NCI-H1048 (cell line): ENCODE data around the gene MAGEA12.
"Not testable (repeated sequence)": the region's sequence is repeated elsewhere in the genome, so short reads cannot be mapped to it uniquely, and the experiment has no call there.

Source experiments
- DNase-seq: peaks from one replicate; lab custom pipeline; 2025; lab: John Stamatoyannopoulos, UW

MAGEA12 gene, protein sequence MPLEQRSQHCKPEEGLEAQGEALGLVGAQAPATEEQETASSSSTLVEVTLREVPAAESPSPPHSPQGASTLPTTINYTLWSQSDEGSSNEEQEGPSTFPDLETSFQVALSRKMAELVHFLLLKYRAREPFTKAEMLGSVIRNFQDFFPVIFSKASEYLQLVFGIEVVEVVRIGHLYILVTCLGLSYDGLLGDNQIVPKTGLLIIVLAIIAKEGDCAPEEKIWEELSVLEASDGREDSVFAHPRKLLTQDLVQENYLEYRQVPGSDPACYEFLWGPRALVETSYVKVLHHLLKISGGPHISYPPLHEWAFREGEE

DNA sequence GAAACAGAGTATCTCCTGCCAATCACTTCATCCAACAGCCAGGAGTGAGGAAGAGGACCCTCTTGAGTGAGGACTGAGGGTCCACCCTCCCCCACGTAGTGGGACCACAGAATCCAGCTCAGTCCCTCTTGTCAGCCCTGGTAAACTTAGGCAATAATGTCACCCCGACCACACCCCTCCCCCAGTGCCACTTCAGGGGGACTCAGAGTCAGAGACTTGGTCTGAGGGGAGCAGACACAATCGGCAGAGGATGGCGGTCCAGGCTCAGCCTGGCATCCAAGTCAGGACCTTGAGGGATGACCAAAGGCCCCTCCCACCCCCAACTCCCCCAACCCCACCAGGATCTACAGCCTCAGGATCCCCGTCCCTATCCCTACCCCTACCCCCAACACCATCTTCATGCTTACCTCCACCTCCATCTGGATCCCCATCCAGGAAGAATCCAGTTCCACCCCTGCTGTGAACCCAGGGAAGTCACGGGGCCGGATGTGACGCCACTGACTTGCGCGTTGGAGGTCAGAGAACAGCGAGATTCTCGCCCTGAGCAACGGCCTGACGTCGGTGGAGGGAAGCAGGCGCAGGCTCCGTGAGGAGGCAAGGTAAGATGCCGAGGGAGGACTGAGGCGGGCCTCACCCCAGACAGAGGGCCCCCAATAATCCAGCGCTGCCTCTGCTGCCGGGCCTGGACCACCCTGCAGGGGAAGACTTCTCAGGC, at the start of gene MAGEA12, which contains the start of gene CSAG1:
TSS of gene MAGEA12 (plus strand) at position 497 of the 715 bp plus-strand sequence. CDS start 2,405 bp downstream, outside the sequence.
TSS of gene CSAG1 (minus strand) at position 461 of the 715 bp plus-strand sequence. CDS start 1,261 bp downstream, outside the sequence.
- no peak for DNase-seq

DNA sequence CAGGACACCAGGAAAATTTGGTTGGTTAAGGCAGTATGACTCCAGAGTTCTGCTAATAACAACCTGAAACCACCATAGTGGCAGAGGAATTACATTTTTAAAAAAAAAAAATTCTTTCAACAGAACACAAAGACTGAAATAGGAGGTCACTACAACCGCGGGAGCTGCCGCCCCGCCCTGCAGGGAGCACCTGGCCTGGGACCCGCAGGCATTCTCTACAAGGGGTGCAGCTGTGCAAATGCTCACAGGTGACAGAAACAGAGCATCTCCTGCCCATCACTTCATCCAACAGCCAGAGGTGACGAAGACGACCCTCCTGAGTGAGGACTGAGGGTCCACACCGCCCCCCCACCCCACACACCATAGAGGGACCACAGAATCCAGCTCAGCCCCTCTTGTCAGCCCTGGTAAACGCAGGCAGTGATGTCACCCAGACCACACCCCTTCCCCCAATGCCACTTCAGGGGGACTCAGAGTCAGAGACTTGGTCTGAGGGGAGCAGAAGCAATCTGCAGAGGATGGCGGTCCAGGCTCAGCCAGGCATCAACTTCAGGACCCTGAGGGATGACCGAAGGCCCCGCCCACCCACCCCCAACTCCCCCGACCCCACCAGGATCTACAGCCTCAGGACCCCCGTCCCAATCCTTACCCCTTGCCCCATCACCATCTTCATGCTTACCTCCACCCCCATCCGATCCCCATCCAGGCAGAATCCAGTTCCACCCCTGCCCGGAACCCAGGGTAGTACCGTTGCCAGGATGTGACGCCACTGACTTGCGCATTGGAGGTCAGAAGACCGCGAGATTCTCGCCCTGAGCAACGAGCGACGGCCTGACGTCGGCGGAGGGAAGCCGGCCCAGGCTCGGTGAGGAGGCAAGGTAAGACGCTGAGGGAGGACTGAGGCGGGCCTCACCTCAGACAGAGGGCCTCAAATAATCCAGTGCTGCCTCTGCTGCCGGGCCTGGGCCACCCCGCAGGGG, 35.3 kb upstream of the MAGEA12 start, which contains the start of gene MAGEA3:
TSS of gene MAGEA3 (plus strand) at position 843 of the 980 bp plus-strand sequence. CDS start 2,039 bp downstream, outside the sequence.
- DNase-seq: not testable (repeated sequence)

DNA sequence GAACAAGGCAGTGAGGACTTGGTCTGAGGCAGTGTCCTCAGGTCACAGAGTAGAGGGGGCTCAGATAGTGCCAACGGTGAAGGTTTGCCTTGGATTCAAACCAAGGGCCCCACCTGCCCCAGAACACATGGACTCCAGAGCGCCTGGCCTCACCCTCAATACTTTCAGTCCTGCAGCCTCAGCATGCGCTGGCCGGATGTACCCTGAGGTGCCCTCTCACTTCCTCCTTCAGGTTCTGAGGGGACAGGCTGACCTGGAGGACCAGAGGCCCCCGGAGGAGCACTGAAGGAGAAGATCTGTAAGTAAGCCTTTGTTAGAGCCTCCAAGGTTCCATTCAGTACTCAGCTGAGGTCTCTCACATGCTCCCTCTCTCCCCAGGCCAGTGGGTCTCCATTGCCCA, 33.2 kb upstream of the MAGEA12 start:
- not testable (repeated sequence) for DNase-seq

DNA sequence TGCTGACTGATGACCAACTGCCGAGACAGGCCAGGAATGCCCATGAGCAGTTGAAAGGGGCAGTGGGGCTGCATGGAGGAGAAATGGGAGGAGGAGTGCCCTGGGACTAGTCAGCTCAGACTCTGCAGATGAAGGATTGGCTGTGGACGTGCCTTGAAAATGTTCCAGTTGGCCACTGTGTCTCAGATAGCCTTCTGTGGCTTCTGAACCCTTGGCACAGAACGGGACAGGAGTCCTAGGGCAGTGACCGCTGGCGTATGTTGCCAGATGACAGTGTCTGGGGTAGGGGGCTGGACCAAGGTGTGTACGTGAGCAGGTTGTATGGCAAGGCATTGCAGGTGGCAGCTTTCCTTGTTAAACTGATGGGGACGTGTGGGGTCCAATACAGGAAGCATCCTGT, 27.1 kb upstream of the MAGEA12 start:
- not testable (repeated sequence) for DNase-seq

DNA sequence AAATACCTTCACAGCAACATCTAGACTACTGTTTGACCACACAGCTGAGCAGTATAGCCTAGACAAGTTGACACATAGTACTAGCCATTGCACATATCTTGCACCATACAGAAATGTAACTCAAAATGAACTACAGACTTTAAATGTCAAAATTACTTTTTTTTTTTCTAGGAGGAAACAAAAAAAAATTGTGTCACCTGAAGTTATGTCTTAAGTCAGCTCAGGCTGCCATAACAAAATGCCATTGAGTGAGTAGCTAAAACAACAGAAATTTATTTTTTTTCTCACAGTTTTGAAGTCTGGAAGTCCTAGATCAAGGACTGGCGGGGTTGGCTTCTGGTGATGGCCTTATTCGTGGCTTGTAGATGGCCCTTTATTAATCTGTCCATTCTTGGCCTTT, 24.4 kb upstream of the MAGEA12 start, which contains the start of gene CSAG2:
TSS of gene CSAG2 (minus strand) at position 101 of the 400 bp plus-strand sequence. CDS start 161 bp downstream, outside the sequence.
- DNase-seq: not testable (repeated sequence)

DNA sequence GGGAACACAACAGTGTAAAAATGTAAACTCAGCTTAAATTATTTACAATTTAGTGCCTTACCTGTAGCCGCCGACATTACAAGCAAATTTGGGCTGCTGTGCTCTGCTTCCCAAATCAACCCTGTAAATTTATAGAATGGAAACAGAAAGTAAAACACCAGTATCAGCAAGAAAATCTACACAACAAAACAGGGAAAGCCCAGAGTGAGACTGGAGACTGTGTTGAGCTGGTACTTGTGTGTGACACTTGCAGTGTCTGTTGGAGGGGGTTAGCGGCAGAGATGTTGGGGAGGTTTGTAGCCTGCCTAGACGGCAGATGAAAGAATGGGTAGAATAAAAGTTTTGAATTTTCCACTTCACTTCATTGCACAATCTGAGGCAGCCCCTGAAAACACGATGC, 20.4 kb upstream of the MAGEA12 start:
- not testable (repeated sequence) for DNase-seq

DNA sequence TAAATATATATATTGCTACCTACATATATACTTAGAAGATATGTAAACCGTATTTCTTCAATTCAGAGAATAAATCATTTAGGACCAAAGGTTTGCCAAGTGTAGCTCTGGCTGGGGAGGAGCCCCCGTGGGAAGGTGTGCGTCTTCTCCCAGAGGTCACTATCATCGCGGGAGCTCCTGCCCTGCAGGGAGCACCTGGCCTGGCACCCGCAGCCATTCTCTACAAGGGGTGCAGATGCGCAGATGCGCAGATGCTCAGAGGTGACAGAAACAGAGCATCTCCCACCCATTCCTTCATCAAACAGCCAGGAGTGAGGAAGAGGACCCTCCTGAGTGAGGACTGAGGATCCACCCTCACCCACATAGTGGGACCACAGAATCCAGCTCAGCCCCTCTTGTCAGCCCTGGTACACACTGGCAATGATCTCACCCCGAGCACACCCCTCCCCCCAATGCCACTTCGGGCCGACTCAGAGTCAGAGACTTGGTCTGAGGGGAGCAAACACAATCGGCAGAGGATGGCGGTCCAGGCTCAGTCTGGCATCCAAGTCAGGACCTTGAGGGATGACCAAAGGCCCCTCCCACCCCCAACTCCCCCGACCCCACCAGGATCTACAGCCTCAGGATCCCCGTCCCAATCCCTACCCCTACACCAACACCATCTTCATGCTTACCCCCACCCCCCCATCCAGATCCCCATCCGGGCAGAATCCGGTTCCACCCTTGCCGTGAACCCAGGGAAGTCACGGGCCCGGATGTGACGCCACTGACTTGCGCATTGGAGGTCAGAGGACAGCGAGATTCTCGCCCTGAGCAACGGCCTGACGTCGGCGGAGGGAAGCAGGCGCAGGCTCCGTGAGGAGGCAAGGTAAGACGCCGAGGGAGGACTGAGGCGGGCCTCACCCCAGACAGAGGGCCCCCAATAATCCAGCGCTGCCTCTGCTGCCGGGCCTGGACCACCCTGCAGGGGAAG, 19.5 kb upstream of the MAGEA12 start, which contains the start of gene MAGEA2B:
TSS of gene MAGEA2B (plus strand) at position 814 of the 973 bp plus-strand sequence. CDS start 2,479 bp downstream, outside the sequence.
- DNase-seq: not testable (repeated sequence)

DNA sequence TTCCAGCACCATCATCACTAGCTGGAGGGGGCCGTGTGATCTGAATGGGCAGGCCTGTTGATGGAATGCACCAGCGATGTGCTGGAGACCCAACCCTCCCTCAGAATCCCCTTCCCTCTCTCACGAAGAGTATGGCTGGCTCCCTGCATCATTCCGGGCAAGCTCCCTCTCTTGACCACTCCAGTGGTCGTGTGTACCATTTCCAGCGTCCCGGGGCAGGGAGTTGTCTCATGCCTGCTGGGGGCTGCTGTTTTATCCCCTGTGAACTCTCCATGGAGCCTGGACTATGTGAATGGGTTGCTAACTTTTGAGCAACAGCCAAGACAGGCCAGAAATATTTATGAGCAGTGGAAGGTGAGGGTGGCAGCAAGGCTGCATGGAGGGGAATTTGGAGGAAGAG, 8.1 kb upstream of the MAGEA12 start:
- DNase-seq: no peak

DNA sequence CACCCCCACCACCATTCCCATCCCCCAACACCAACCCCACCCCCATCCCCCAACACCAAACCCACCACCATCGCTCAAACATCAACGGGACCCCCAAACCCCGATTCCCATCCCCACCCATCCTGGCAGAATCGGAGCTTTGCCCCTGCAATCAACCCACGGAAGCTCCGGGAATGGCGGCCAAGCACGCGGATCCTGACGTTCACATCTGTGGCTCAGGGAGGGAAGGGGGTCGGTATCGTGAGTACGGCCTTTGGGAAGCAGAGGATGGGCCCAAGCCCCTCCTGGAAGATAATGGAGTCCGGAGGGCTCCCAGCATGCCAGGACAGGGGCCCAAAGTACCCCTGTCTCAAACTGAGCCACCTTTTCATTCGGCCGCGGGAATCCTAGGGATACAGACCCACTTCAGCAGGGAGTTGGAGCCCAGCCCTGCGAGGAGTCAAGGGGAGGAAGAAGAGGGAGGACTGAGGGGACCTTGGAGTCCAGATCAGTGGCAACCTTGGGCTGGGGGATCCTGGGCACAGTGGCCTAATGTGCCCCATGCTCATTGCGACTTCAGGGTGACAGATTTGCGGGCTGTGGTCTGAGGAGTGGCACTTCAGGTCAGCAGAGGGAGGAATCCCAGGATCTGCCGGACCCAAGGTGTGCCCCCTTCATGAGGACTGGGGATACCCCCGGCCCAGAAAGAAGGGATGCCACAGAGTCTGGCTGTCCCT, 744 bp downstream of the MAGEA12 start:
- DNase-seq: not testable (repeated sequence)

DNA sequence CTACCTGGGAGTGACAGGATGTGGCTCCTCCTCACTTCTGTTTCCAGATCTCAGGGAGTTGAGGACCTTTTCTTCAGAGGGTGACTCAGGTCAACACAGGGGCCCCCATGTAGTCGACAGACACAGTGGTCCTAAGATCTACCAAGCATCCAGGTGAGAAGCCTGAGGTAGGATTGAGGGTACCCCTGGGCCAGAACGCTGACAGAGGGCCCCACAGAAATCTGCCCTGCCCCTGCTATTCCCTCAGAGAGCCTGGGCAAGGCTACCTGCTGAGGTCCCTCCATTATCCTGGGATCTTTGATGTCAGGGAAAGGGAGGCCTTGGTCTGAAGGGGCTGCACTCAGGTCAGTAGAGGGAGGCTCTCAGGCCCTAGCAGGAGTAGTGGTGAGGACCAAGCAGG, 1.5 kb downstream of the MAGEA12 start:
- DNase-seq: no peak

DNA sequence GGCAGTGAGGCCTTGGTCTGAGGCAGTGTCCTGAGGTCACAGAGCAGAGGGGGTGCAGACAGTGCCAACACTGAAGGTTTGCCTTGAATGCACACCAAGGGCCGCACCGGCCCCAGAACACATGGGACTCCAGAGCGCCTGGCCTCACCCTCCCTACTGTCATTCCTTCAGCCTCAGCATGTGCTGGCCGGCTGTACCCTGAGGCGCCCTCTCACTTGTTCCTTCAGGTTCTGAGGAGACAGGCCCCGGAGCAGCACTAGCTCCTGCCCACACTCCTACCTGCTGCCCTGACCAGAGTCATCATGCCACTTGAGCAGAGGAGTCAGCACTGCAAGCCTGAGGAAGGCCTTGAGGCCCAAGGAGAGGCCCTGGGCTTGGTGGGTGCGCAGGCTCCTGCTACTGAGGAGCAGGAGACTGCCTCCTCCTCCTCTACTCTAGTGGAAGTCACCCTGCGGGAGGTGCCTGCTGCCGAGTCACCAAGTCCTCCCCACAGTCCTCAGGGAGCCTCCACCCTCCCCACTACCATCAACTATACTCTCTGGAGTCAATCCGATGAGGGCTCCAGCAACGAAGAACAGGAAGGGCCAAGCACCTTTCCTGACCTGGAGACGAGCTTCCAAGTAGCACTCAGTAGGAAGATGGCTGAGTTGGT, 2.4 kb downstream of the MAGEA12 start:
- DNase-seq: no peak

DNA sequence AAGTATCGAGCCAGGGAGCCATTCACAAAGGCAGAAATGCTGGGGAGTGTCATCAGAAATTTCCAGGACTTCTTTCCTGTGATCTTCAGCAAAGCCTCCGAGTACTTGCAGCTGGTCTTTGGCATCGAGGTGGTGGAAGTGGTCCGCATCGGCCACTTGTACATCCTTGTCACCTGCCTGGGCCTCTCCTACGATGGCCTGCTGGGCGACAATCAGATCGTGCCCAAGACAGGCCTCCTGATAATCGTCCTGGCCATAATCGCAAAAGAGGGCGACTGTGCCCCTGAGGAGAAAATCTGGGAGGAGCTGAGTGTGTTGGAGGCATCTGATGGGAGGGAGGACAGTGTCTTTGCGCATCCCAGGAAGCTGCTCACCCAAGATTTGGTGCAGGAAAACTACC, 3.0 kb downstream of the MAGEA12 start:
- DNase-seq: not testable (repeated sequence)

DNA sequence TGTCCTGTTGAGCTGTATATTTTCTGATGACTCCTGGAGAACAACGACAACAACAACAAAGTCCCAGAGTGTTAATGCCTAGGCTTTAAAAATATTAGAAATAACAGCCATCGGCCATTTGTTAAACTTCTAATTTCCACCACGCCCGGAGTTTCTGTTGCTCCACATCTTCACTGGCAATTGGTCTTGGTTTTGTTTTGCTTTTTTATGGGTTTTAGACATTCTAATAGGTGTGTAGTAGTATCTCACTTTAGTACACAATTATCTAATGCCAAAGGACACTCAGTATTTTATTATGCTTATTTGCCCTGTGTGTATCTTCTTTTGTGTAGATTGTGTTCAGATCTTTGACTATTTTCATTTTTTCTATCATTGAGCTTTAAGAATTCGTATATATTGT, 5.0 kb downstream of the MAGEA12 start:
- no peak for DNase-seq

DNA sequence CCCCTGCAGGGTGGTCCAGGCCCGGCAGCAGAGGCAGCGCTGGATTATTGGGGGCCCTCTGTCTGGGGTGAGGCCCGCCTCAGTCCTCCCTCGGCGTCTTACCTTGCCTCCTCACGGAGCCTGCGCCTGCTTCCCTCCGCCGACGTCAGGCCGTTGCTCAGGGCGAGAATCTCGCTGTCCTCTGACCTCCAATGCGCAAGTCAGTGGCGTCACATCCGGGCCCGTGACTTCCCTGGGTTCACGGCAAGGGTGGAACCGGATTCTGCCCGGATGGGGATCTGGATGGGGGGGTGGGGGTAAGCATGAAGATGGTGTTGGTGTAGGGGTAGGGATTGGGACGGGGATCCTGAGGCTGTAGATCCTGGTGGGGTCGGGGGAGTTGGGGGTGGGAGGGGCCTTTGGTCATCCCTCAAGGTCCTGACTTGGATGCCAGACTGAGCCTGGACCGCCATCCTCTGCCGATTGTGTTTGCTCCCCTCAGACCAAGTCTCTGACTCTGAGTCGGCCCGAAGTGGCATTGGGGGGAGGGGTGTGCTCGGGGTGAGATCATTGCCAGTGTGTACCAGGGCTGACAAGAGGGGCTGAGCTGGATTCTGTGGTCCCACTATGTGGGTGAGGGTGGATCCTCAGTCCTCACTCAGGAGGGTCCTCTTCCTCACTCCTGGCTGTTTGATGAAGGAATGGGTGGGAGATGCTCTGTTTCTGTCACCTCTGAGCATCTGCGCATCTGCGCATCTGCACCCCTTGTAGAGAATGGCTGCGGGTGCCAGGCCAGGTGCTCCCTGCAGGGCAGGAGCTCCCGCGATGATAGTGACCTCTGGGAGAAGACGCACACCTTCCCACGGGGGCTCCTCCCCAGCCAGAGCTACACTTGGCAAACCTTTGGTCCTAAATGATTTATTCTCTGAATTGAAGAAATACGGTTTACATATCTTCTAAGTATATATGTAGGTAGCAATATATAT, 20.4 kb downstream of the MAGEA12 start, which contains the start of gene MAGEA2:
TSS of gene MAGEA2 (minus strand) at position 157 of the 965 bp plus-strand sequence. CDS start 2,479 bp downstream, outside the sequence.
- DNase-seq: not testable (repeated sequence)

DNA sequence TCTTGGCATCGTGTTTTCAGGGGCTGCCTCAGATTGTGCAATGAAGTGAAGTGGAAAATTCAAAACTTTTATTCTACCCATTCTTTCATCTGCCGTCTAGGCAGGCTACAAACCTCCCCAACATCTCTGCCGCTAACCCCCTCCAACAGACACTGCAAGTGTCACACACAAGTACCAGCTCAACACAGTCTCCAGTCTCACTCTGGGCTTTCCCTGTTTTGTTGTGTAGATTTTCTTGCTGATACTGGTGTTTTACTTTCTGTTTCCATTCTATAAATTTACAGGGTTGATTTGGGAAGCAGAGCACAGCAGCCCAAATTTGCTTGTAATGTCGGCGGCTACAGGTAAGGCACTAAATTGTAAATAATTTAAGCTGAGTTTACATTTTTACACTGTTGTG, 21.3 kb downstream of the MAGEA12 start:
- not testable (repeated sequence) for DNase-seq

DNA sequence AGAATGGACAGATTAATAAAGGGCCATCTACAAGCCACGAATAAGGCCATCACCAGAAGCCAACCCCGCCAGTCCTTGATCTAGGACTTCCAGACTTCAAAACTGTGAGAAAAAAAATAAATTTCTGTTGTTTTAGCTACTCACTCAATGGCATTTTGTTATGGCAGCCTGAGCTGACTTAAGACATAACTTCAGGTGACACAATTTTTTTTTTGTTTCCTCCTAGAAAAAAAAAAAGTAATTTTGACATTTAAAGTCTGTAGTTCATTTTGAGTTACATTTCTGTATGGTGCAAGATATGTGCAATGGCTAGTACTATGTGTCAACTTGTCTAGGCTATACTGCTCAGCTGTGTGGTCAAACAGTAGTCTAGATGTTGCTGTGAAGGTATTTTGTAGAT, 25.4 kb downstream of the MAGEA12 start, which contains the start of gene CSAG3:
TSS of gene CSAG3 (plus strand) at position 301 of the 400 bp plus-strand sequence.
- DNase-seq: not testable (repeated sequence)

DNA sequence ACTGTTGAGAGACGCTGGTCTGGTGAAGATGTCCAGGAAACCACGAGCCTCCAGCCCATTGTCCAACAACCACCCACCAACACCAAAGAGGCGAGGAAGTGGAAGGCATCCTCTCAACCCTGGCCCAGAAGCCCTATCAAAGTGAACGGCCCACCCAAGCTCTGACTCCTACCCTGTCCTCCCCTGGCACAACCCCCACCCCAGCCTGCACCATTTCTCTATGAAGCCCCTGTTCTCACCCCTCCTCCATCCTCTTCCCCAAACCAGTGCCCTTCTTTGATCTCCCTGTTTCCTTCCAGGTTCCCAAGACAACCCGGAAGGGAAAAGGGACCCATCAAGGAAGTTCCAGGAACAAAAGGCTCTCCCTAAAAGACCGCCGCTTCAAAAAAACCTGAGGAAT, 26.0 kb downstream of the MAGEA12 start:
- DNase-seq: not testable (repeated sequence)
